Central memory CD8-positive, alpha-beta T cell (primary cell): Measurements from ENCODE around the gene MKRN3.
A peak's percentile ranks its signal among the peaks of the same experiment; 100 is the strongest.

Experiments
- ATAC-seq: fragments of 150-1000 bp; cut with Tn5 transposase; replicated peaks from 2 replicates; pipeline ENCODE4 v1.10.0; 2022; ENCODE audit warnings: mild to moderate bottlenecking, moderate FRiP score, moderate number of reproducible peaks; ENCODE audit not compliant: poor library complexity, severe bottlenecking; ENCODE audit errors: extremely low read depth
- DNase-seq, 2 donors: peaks; one replicate each; pipeline ENCODE4 v3.0.0; 2021; ENCODE audit warnings: low spot score in 2 of 2
- H3K27ac Mint-ChIP-seq: one replicate; pipeline ENCODE4 v1.8.0; 2022; ENCODE audit warnings: low read depth, mild to moderate bottlenecking, moderate library complexity, mixed read lengths
- H3K27me3 Mint-ChIP-seq: one replicate; pipeline ENCODE4 v1.8.0; 2022; ENCODE audit warnings: mixed read lengths
- H3K36me3 Mint-ChIP-seq: one replicate; pipeline ENCODE4 v1.8.0; 2022; ENCODE audit warnings: mild to moderate bottlenecking, moderate library complexity, mixed read lengths; ENCODE audit not compliant: insufficient read depth
- H3K4me1 Mint-ChIP-seq: one replicate; pipeline ENCODE4 v1.8.0; 2022; ENCODE audit warnings: mixed read lengths
- H3K4me3 Mint-ChIP-seq: one replicate; pipeline ENCODE4 v1.8.0; 2022; ENCODE audit warnings: mild to moderate bottlenecking, moderate library complexity, mixed read lengths
- H3K9me3 Mint-ChIP-seq: one replicate; pipeline ENCODE4 v1.8.0; 2022; ENCODE audit warnings: mixed read lengths

Gene MKRN3

DNA sequence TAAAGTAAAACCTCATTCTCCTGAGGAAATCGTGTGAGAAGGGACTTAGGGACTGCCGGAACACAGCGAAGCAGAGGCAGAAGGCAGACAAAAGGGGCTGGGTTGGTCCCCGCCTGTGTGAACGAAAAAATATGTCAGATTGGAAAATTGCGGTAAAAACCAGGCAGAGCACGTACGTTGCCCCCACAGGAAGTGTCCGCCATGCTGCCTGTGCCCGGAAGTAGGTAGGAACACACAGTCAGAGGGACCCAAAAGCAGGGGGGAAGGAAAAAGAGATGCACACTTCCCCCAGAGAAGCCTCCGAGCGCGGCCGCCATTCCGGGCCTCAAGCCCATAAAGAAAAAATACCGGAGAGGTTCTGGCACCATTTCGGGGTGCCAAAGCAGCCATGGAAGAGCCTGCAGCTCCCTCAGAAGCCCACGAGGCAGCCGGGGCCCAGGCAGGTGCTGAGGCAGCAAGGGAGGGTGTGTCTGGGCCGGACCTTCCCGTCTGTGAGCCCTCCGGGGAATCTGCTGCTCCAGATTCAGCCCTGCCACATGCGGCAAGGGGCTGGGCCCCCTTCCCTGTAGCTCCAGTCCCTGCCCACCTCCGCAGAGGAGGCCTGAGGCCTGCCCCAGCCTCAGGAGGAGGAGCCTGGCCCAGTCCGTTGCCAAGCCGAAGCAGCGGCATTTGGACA lies at the start of gene MKRN3:
MKRN3 (plus strand) TSS at position 280 of the 676 bp plus-strand sequence; CDS start at position 389, 109 bp downstream.
- Mint-ChIP-seq H3K36me3 (peaks cover 4% of the 10 kb centered on the region), H3K4me1 (no peaks in the 10 kb centered on the region), H3K9me3 (peaks cover 15% of the 10 kb centered on the region), H3K27me3 (no peaks in the 10 kb centered on the region), H3K27ac (peak within 1 kb of the TSS; percentile 92), H3K4me3 (peak within 1 kb of the TSS; percentile 83)
- ATAC-seq, result peak; percentile 55
- DNase-seq, result peak; percentile 17 to 41

DNA sequence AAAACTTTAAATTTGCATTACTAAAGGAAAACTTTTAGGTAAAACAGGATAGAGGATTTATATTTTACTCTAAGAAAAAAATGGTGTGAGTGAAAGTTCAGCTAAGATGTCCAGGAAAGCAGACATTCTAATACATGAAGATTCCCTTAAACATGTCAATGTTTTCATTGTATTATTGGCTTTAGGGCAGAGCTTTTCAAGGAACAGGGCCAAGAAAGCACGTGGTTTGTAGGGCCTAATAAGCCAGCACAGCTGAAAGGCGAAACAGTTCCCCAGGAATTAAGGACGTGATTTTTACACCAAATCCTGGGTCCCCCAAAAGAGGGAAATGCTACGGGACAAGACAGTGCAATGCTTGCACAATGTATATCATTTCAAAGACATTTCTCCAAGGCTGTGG lies 48.6 kb upstream of the MKRN3 start:
- Mint-ChIP-seq H3K9me3 (peaks cover 7% of the 10 kb centered on the region), H3K4me1 (no peaks in the 10 kb centered on the region), H3K36me3 (no peaks in the 10 kb centered on the region), H3K4me3 (no peak overlapping the region), H3K27ac (no peak overlapping the region), H3K27me3 (no peaks in the 10 kb centered on the region)
- DNase-seq, result no peak
- no peak for ATAC-seq

DNA sequence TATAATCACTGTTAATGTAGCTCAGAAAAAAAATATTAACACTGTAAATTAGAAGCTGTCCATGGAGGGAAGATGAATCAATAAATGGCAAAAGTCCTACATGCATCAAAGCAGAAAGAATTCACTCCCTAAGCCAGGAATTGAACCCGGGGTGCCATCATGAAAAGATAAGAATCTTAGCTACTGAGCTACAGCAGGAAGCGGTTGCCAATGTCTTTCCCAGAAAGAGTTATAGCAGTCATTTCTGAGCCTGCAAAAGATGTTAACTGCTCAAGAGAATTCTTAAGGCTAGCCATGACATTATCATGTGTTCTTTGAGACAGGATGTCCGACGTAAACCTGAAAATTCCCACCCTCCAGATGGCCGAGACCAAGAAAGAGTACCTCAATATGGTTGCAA lies 47.4 kb upstream of the MKRN3 start:
- no peak for DNase-seq
- no peaks in the 10 kb centered on the region for H3K27me3 Mint-ChIP-seq
- H3K9me3 Mint-ChIP-seq, result peaks cover 7% of the 10 kb centered on the region
- no peak overlapping the region for H3K27ac Mint-ChIP-seq
- no peak overlapping the region for H3K4me3 Mint-ChIP-seq
- no peak for ATAC-seq
- H3K36me3 Mint-ChIP-seq, result no peaks in the 10 kb centered on the region
- no peaks in the 10 kb centered on the region for H3K4me1 Mint-ChIP-seq

DNA sequence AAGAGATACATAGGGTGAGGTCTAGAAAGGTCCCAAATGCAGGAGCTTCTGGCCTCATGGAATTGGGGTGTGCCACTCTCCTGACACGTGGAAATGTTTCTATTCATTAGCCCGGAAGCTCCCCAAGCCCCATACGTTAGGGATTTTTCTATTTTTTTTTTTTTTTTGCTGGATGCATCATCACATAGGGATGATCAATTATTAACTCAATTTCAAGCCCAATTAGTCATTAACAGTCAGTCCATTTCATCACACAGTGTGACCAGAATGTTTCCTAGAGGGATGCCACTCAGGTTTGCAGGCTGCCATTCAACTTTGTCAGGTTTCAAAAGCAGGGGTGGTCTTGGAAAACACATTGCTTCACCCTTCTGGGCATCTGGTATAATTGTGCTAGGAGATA lies 40.7 kb upstream of the MKRN3 start:
- Mint-ChIP-seq H3K27me3 (no peaks in the 10 kb centered on the region), H3K4me3 (no peak overlapping the region), H3K27ac (no peak overlapping the region), H3K9me3 (peaks cover 5% of the 10 kb centered on the region), H3K36me3 (no peaks in the 10 kb centered on the region), H3K4me1 (no peaks in the 10 kb centered on the region)
- ATAC-seq (no peak), DNase-seq (no peak)

DNA sequence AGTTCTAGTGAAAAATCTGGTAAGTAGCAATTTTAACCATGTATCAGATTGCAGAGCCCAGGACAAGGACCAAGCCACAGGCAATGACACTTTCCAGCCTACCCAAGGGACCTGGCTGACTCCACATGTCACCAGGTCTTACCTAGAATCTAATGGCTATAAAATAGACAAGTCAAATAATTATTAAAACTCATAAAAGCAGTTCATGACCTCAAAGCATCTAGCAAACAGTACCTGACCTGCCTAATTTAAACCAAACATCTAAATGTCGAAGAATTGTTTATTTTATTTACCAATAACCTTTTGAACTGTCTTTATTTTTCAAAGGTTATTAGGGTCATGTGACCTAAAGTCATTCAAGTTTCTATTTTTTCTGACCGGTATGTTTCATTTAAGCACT lies 35.6 kb upstream of the MKRN3 start:
- no peaks in the 10 kb centered on the region for H3K27me3 Mint-ChIP-seq
- H3K4me3 Mint-ChIP-seq, result no peak overlapping the region
- ATAC-seq, result no peak
- no peak overlapping the region for H3K27ac Mint-ChIP-seq
- no peak for DNase-seq
- H3K36me3 Mint-ChIP-seq, result no peaks in the 10 kb centered on the region
- peaks cover 11% of the 10 kb centered on the region for H3K9me3 Mint-ChIP-seq
- no peaks in the 10 kb centered on the region for H3K4me1 Mint-ChIP-seq

DNA sequence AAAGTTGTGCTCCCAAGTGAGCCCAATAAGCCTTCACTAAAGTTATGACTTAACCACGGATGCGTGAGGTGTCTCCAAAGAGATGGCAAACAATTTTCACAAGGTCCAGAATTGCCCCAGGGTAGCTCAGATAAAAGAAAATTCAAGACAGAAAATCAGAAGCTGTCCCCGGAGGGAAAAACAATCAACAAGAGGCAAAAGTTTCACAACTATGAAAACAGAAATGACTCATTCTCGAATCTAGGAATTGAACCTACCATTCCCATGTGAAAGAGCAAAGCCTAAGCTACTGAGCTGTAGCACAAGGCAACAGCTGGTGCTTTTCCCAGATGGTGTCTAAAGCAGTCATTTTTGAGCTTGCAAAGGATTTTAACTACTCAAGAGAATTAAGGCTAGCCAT lies 33.5 kb upstream of the MKRN3 start:
- Mint-ChIP-seq H3K27ac (no peak overlapping the region), H3K9me3 (peaks cover 10% of the 10 kb centered on the region), H3K36me3 (no peaks in the 10 kb centered on the region), H3K4me1 (no peaks in the 10 kb centered on the region), H3K27me3 (no peaks in the 10 kb centered on the region), H3K4me3 (no peak overlapping the region)
- DNase-seq (no peak), ATAC-seq (no peak)

DNA sequence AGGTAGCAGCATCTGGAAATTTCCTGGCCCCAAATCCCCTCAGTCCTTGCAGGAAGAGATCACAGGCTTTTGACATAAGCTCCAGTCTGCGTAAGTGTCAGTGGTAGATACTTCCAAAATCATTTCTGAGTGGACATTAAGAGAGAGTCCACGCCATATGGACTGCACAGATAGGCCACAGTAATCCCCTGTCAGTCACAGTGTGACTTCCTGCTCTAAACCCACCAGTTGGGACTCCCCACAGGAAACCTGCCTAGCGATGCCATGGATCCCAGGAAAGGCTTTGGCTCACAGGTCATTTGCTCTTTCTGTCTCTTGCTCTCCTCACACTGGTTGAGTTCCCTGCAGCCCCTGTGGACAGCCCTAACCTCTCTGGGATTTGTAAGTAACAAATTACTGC lies 28.8 kb upstream of the MKRN3 start:
- Mint-ChIP-seq H3K4me3 (no peak overlapping the region), H3K9me3 (peaks cover 16% of the 10 kb centered on the region), H3K27me3 (no peaks in the 10 kb centered on the region), H3K4me1 (no peaks in the 10 kb centered on the region), H3K27ac (no peak overlapping the region), H3K36me3 (no peaks in the 10 kb centered on the region)
- no peak for DNase-seq
- no peak for ATAC-seq

DNA sequence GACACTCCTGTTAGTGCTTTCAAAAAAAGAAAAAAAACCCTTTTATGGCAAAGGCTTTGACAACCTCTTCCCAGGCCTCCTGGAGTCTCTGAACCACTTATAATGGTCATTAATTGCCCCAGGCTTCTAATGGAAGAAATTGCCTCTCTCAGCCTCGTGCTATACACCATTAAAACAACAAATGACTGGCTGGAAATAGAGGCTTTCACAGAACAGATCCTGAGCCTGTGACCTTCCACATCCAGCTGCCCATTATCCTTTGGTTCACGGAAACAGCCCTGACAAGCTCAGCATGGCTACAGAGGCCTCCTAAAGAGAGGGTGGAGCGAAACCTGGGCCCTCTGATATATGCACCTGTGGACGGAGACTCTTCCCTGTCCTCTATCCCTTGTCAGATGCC lies 26.8 kb upstream of the MKRN3 start:
- peaks cover 24% of the 10 kb centered on the region for H3K9me3 Mint-ChIP-seq
- no peak overlapping the region for H3K4me3 Mint-ChIP-seq
- ATAC-seq (no peak), DNase-seq (no peak)
- no peak overlapping the region for H3K27ac Mint-ChIP-seq
- no peaks in the 10 kb centered on the region for H3K36me3 Mint-ChIP-seq
- no peaks in the 10 kb centered on the region for H3K4me1 Mint-ChIP-seq
- H3K27me3 Mint-ChIP-seq, result no peaks in the 10 kb centered on the region

DNA sequence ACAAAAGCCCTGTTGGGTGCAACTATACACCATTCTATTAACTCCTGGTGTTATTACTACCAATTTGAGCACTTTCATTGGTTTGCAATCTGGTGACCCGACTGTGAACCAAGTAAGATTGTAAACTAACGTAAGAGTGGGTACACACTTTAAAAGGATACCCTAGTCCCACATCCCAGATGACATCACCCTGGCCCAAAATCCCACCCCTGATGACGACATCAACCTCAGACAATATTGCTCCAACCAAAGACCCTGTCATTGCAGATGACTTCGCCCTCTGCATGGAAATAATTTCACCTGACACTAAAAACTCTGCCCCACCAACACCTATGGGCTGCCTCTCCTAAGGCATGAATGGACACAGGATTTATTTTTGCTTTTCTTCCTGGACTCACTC lies 25.6 kb upstream of the MKRN3 start:
- H3K27ac Mint-ChIP-seq, result no peak overlapping the region
- H3K36me3 Mint-ChIP-seq, result no peaks in the 10 kb centered on the region
- peaks cover 18% of the 10 kb centered on the region for H3K9me3 Mint-ChIP-seq
- H3K27me3 Mint-ChIP-seq, result no peaks in the 10 kb centered on the region
- no peak for ATAC-seq
- no peak overlapping the region for H3K4me3 Mint-ChIP-seq
- no peak for DNase-seq
- no peaks in the 10 kb centered on the region for H3K4me1 Mint-ChIP-seq

DNA sequence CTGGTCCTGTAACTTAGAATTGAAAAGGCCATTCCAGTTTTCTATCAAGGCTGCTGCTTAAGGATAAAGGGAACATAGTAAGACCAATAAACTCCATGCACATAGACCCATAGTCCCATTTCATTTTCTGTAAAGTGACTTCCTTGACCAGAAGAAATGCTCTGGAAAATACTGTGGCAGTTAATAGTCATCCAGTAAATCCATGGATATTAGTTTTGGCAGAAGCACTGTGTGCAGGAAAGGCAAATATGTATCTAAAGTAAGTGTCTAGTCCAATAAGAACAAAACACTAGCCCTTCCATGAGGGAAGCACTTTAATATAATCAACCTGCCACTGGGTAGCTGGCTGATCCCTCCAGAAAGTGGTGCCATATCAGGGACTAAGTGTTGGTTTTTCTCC lies 19.3 kb upstream of the MKRN3 start:
- Mint-ChIP-seq H3K27ac (no peak overlapping the region), H3K4me1 (no peaks in the 10 kb centered on the region), H3K4me3 (no peak overlapping the region), H3K27me3 (no peaks in the 10 kb centered on the region), H3K9me3 (peaks cover 8% of the 10 kb centered on the region), H3K36me3 (no peaks in the 10 kb centered on the region)
- DNase-seq (no peak), ATAC-seq (no peak)

DNA sequence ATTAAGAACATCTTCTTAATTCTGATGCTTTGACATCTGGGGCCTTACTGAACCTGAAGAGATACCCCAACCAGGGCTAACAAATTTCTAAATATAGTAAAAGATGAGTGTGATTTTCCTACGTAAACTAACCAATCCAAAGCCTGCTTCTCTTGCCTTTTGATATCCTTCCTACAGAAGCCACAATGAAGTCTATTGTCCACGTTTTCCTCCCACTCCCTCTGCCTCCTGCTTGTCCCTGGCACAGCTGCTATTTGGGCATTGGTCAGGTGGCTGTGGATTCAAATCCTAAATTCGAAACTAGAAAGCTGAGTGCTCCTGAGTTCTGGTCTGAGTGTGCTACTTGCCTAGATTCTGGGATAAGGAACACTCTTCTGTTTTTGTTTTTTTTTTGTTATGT lies 17.4 kb upstream of the MKRN3 start:
- Mint-ChIP-seq H3K36me3 (no peaks in the 10 kb centered on the region), H3K27me3 (no peaks in the 10 kb centered on the region), H3K9me3 (peaks cover 1% of the 10 kb centered on the region), H3K4me3 (no peak overlapping the region), H3K27ac (no peak overlapping the region), H3K4me1 (no peaks in the 10 kb centered on the region)
- DNase-seq, result no peak
- ATAC-seq, result no peak

DNA sequence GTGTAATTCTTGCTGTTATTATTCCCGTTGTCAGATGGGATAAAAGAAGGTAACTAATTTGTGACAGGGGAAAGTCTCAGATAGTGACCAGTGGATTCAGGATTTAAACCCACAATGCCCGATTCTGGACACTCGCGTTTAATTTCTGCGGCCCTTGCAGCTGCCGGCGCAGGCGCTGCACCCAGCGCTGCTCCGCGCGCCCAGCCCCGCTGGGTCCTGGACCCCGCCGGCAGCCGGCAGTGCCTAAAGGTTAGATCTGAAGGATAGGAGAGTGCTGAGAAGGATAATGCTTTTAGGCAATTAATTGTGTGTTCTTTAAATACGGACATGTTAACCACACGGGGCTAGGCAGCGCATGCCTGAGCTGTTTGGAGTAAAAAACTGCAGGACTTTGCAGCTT lies 3.6 kb upstream of the MKRN3 start:
- peaks cover 15% of the 10 kb centered on the region for H3K9me3 Mint-ChIP-seq
- no peaks in the 10 kb centered on the region for H3K27me3 Mint-ChIP-seq
- ATAC-seq (no peak), DNase-seq (no peak)
- H3K36me3 Mint-ChIP-seq, result peaks cover 4% of the 10 kb centered on the region
- no peak overlapping the region for H3K27ac Mint-ChIP-seq
- H3K4me1 Mint-ChIP-seq, result no peaks in the 10 kb centered on the region
- H3K4me3 Mint-ChIP-seq, result no peak overlapping the region

DNA sequence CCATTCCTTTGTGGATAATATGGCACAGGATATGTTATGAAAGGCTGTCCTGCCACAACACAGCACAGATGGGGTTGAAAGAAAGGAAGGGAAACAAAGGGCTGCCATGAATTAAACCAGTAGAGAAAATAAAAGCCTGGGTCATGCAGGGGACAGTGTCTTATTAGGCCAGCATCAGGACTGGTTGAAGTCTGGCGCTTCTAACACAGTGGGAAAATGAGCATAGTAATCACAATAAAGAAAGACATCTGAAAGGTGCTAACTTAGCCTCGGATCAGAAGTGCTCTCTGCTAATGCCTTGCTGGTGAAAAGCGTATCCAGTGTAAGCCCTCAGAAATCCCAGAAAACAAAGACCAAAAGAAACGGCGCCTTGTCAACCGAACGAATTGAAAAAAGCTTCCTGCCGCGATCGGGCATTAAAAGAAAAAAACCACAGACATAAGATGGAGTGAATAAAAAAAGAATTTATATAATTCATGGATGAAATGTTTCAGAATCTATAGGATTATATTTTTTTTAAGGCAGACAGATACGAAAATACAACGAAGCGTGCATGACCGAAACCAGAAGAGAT lies 566 bp upstream of the MKRN3 start:
- no peaks in the 10 kb centered on the region for H3K27me3 Mint-ChIP-seq
- H3K27ac Mint-ChIP-seq, result peak overlapping the region; percentile 92
- DNase-seq (no peak), ATAC-seq (no peak)
- H3K36me3 Mint-ChIP-seq, result peaks cover 4% of the 10 kb centered on the region
- H3K9me3 Mint-ChIP-seq, result peaks cover 15% of the 10 kb centered on the region
- peak overlapping the region; percentile 83 for H3K4me3 Mint-ChIP-seq
- no peaks in the 10 kb centered on the region for H3K4me1 Mint-ChIP-seq
